ENCODE measurements around the gene EFCAB11.

DNA sequence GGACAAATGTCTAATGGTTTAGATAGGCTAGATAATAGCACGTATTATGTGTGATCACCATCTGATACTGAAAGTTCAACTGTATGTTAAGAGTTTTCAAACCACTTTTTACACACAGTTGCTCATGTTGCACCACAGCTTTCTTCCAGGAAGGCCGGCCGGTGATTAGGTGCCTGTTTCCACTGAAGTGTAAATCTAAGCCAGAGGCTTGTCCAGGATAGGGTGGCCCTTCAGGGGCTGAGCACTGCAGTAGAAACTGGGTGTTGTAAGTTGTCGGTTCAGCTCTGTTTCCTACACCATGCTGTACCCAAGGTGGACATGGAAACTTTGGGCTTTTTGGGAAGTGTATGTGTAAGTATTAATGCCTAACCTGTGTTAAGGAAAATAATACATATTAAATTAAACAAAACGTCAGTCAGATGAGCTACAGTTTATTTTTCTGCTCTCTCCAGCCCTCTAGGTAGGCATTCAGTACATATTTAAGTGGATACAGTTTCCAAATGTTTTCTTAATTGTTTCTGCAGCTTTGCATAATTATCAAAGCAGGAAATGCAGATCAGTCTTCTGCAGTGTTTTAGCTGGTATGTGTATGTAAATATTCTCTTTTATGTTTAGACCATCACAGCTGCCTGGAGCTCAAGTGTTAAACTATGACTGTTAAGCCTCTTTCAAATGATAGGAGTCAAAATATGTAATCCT, 32.1 kb upstream of the EFCAB11 start:
- TF ChIP-seq, protein P1, sequence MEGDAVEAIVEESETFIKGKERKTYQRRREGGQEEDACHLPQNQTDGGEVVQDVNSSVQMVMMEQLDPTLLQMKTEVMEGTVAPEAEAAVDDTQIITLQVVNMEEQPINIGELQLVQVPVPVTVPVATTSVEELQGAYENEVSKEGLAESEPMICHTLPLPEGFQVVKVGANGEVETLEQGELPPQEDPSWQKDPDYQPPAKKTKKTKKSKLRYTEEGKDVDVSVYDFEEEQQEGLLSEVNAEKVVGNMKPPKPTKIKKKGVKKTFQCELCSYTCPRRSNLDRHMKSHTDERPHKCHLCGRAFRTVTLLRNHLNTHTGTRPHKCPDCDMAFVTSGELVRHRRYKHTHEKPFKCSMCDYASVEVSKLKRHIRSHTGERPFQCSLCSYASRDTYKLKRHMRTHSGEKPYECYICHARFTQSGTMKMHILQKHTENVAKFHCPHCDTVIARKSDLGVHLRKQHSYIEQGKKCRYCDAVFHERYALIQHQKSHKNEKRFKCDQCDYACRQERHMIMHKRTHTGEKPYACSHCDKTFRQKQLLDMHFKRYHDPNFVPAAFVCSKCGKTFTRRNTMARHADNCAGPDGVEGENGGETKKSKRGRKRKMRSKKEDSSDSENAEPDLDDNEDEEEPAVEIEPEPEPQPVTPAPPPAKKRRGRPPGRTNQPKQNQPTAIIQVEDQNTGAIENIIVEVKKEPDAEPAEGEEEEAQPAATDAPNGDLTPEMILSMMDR (IDR thresholded peaks at IDR 0.05): no peak
- TF ChIP-seq POLR2A (IDR thresholded peaks at IDR 0.05): no peak
